GM21825 (cell line): ENCODE data around the gene ACTMAP.

Experiments
- ATAC-seq: cut with Tn5 transposase; IDR thresholded peaks from one replicate; pipeline ENCODE4 v1.9.1; 2021; ENCODE audit warnings: mild to moderate bottlenecking, moderate library complexity; ENCODE audit not compliant: unreplicated experiment

ACTMAP gene

DNA sequence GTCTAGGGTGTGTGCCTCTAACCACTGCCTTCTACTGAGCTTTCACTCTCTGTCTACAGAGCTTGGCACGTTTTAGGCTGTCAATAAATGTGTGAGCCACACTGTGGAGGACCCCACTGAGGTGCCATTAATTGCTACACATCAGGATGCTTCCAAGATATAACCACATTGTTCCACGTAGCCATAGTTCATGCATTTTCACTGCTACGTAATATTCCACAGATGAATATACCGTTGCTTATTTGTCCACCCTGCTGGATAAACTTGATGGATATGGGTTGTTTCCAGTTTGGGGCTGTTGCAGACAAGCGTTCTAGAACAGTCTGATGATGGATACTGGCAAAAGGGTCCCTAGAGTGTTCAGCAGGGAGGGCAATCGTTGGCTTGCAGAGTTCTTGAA is 48.5 kb downstream of the ACTMAP start:
- ATAC-seq, result no peak

GRCh38 chr19:40700083-40700482 is 50.2 kb downstream of the ACTMAP start:
- no peak for ATAC-seq

DNA sequence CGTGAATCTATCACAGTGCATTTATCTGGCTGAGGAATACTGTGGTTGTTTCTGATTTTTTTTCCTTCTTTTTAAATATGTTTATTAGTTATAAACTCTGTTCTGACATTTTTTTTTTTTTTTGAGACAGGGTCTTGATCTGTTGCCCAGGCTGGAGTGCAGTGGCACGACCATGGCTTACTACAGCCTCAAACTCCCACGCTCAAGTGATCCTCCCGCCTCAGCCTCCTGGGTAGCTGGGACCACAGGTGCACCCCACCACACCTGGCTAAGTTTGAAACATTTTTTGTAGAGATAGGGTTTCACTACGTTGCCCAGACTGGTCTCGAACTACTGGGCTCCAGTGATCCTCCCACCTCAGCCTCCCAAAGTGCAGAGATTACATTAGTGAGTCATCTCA is 53.3 kb downstream of the ACTMAP start:
- no peak for ATAC-seq

DNA sequence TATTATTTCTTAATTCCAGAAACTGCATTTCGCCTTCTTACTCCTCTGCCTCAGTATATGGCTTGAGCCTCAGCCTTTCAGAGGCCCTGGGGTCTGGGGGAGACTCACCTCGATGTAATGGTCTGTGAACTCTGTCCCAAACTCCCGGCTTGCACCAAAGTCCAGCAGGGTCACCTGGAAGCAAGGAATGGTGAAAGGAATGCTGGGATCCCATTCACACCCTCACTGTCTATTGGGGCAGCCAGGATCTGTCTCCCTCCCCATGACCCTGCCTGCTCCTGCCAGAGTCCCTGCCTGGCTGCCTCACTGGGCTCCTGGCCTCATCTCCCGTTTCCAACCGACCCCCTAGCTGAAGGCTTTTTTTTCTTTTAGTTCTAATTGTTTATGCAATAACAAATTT is 54.4 kb downstream of the ACTMAP start:
- no peak for ATAC-seq

GRCh38 chr19:40693896-40694295 is 56.4 kb downstream of the ACTMAP start:
- no peak for ATAC-seq

DNA sequence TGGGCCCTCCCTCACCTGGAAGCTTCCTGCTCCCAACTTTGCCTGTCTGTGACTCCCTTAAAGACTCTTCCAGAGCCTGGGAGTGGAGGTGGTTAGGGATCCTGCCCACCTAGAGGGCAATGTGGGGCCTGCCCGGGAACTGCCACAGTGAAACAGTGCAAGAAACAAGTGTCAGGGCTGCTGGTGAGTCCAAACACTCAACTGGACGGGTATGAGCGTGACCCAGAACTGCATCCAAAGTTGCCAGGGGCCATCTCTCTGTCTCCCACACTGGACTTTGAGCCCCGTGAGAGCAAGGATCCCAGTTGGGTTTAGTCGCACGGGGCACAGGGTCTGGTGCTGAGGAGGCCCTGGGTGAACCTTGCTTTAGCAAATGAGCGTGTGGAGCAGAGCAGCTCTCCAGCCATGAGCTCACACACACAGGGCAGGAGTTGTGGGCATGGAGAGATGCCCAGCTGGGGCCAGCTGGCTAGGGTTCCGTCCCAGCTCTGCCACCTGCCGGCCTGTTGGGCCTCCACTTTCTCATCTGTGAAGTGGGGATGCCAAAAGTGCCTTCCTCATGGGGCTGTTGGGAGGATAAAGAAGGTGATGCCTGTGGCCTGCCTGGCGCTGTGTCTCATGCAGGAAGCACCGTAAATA is 57.0 kb downstream of the ACTMAP start:
- ATAC-seq, result no peak

GRCh38 chr19:40692212-40692551 is 58.1 kb downstream of the ACTMAP start:
- ATAC-seq, result no peak

- no peak for ATAC-seq
These were observed 58.7 kb downstream of the ACTMAP start for GRCh38 chr19:40691421-40692211.
